DND-41 (cell line): ENCODE data around the gene CLSTN2.

ENCODE experiments used
- ATAC-seq: fragments of 200-7000 bp; cut with Tn5 transposase; 3 replicates; pipeline ENCODE4 v1.9.1; 2021; ENCODE audit warnings: low read depth; ENCODE audit not compliant: insufficient read depth
- DNase-seq: peaks from one replicate; pipeline ENCODE4 v3.0.0-alpha.2; 2020
- H2AFZ ChIP-seq: 2 replicates; pipeline ENCODE4 v1.6.0; 2012; ENCODE audit warnings: low read depth, low read length
- H3K27ac ChIP-seq: 2 replicates; pipeline ENCODE4 v1.5.1; 2012; ENCODE audit warnings: low read length, inconsistent platforms
- H3K27me3 ChIP-seq: fragments of 200-600 bp; sonication (generic); 2 replicates; pipeline ENCODE4 v1.6.0; 2012; ENCODE audit warnings: low read length, mild to moderate bottlenecking, inconsistent platforms; ENCODE audit not compliant: insufficient read depth, poor library complexity
- H3K36me3 ChIP-seq: 2 replicates; pipeline ENCODE4 v1.5.1; 2012; ENCODE audit warnings: low read length, inconsistent platforms; ENCODE audit not compliant: insufficient read depth
- H3K4me1 ChIP-seq: 2 replicates; pipeline ENCODE4 v1.5.1; 2012; ENCODE audit warnings: mild to moderate bottlenecking, low read length; ENCODE audit not compliant: insufficient read depth
- H3K4me2 ChIP-seq: 2 replicates; pipeline ENCODE4 v1.6.0; 2012; ENCODE audit warnings: mild to moderate bottlenecking, moderate library complexity, low read length, inconsistent platforms; ENCODE audit not compliant: insufficient read depth
- H3K4me3 ChIP-seq, 2 experiments: fragments of 200-600 bp in 1 of 2; shearing (Covaris generic) in 1 of 2; 2 replicates each; pipeline ENCODE4 v1.5.1; 2012 to 2016; ENCODE audit warnings: inconsistent platforms in 2 of 2, low read length in 2 of 2, mild to moderate bottlenecking in 2 of 2, low read depth in 1 of 2, moderate library complexity in 1 of 2
- H3K79me2 ChIP-seq: 2 replicates; pipeline ENCODE4 v1.6.0; 2012; ENCODE audit warnings: low read length, inconsistent platforms; ENCODE audit not compliant: insufficient read depth
- H3K9ac ChIP-seq: 2 replicates; pipeline ENCODE4 v1.6.0; 2012; ENCODE audit warnings: low read depth, mild to moderate bottlenecking, inconsistent platforms, low read length, moderate library complexity
- H3K9me3 ChIP-seq: 2 replicates; pipeline ENCODE4 v1.5.1; 2012; ENCODE audit warnings: low read length, moderate library complexity, mild to moderate bottlenecking, inconsistent platforms; ENCODE audit not compliant: insufficient read depth, severe bottlenecking
- H4K20me1 ChIP-seq: 2 replicates; pipeline ENCODE4 v1.6.0; 2012; ENCODE audit warnings: low read length; ENCODE audit not compliant: insufficient read depth
- CTCF ChIP-seq: IDR thresholded peaks from 2 replicates; pipeline ENCODE4 v1.5.1; 2012; ENCODE audit warnings: borderline replicate concordance, low read length, moderate library complexity, mild to moderate bottlenecking; ENCODE audit not compliant: poor library complexity, severe bottlenecking; ENCODE audit errors: extremely low read depth
- EZH2 ChIP-seq: IDR thresholded peaks from 3 replicates; pipeline ENCODE4 v1.6.1; 2012; ENCODE audit warnings: borderline replicate concordance, low read depth, mild to moderate bottlenecking, moderate library complexity, low read length, inconsistent platforms; ENCODE audit not compliant: severe bottlenecking

The CLSTN2 gene

GRCh38 chr3:140617135-140617534 is 682.1 kb downstream of the CLSTN2 start:
- no peak for TF ChIP-seq CTCF
- H3K4me1 ChIP-seq: no peaks in the 10 kb centered on the region
- H3K4me3 ChIP-seq: no peak overlapping the region
- no peaks in the 10 kb centered on the region for H4K20me1 ChIP-seq
- H3K9me3 ChIP-seq: no peaks in the 10 kb centered on the region
- peaks cover 3% of the 10 kb centered on the region for H3K27me3 ChIP-seq
- no peaks in the 10 kb centered on the region for H3K36me3 ChIP-seq
- no peak overlapping the region for H3K27ac ChIP-seq
- ATAC-seq: no peak
- no peak overlapping the region for H3K4me2 ChIP-seq
- H2AFZ ChIP-seq: no peak overlapping the region
- no peaks in the 10 kb centered on the region for H3K79me2 ChIP-seq
- H3K9ac ChIP-seq: no peak overlapping the region
- no peak for DNase-seq

- no peaks in the 10 kb centered on the region for H3K9me3 ChIP-seq
Observed at GRCh38 chr3:140626856-140627255, 691.9 kb downstream of the CLSTN2 start.

More at GRCh38 chr3:140626856-140627255, 691.9 kb downstream of the CLSTN2 start:
- H3K4me3 ChIP-seq: no peak overlapping the region
- no peaks in the 10 kb centered on the region for H4K20me1 ChIP-seq
- H3K4me1 ChIP-seq: no peaks in the 10 kb centered on the region
- no peak for ATAC-seq
- H3K27ac ChIP-seq: no peak overlapping the region
- no peaks in the 10 kb centered on the region for H3K79me2 ChIP-seq
- H2AFZ ChIP-seq: no peak overlapping the region
- DNase-seq: no peak
- no peaks in the 10 kb centered on the region for H3K36me3 ChIP-seq
- no peak overlapping the region for H3K9ac ChIP-seq
- no peak for TF ChIP-seq EZH2
- TF ChIP-seq CTCF: no peak
- H3K4me2 ChIP-seq: no peak overlapping the region
- peaks cover 8% of the 10 kb centered on the region for H3K27me3 ChIP-seq
